GM19240 (cell line): Measurements from ENCODE around the gene SSPN.
"Not testable (repeated sequence)": the region's sequence is repeated elsewhere in the genome, so short reads cannot be mapped to it uniquely, and the experiment has no call there.

Experiments used
- DNase-seq: peaks from one replicate; pipeline ENCODE4 v3.0.0; 2011; ENCODE audit warnings: low spot score; ENCODE audit not compliant: insufficient read length

Gene SSPN

DNA sequence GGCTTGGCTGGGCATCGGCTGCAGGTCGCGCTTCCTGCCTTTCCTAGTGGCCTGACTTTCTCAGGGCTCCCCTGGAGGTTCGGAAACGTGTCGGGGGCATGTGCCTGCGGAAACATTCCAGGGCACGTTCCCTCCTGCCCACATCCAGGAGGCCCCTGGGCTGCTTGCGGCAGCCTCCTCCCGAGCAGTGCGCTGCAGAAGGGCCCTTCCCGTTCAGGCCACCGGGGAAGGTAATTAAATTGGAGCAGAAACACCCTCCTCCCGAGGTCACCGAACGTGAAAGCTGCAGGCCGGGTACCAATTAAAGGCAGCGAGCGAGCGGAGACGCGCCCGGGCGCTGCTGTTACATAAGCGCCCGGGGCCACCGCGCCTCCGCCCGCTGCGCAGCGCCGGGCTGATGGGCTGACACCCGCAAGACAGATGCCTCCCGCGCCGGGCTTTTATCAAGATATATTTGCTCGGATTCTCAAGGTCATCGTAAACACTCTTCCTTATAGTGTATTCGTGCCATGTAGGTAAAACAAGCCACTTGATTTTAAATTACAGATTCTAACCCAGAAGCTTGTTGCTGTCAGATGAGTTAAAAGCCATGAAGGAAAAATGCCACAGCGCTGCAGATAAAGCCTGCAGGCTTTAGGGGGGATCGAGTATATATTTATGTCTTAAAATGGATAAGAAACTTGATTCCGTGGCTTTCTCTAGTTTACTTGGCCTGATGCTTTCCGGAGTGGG is 31.4 kb downstream of the SSPN start:
- no peak for DNase-seq

DNA sequence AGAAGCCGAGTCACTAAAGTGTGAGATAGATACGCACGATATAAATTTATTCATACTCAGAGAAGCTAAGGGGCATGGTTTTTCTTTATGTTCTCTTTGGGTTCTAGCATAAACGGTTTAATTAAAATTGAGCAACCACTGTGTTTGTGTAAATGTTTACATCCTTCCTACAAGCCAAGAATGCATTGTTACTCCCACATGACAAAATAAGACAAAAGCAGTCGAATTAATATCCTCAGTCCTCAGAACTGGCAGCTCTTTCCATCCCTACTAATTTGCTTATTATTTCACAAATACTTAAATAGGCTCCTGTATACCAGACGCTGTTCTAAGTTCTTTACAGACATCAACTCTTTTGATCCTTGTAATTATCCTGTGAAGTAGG is 32.0 kb downstream of the SSPN start:
- DNase-seq: no peak

- DNase-seq: no peak
These were observed 34.5 kb downstream of the SSPN start for GRCh38 chr12:26229910-26230309.

DNA sequence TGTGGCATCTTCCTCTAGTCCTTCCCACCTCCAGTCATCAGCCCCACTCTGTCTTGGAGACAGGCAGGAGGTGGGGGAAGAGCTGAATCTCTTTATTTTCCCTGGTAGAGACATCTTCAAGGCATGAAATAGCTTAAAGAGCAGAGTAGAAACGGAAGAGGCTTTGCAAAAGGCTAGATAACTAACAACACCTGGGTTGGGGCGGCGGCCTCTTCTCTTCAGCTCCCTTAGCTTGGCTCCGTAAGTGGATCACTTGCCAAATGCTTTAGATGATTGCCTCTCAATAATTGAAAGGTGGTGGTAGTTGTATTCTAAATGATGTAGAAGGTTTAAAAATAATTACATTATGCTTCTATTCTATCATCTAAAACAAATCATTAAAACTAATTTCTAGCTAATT is 36.1 kb downstream of the SSPN start:
- DNase-seq: no peak

DNA sequence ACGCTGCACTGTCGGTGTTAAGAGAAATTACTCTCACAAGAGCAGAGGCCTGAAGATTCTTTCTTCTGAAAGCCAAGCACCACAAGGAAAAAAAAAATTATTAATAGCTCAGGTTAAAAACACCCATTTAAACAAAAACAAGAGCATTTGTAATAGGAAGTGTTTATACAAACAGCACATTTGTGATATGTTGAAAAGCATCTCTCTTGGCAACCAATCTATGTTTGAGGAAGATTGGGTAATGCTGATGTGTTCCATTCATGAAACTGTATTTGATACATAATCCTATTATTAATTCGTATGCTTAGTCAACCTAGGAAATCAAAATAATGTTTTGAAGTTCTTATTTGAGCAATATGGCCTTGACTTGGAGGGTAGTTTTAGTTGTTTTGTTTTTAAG is 36.5 kb downstream of the SSPN start:
- DNase-seq: no peak

- no peak for DNase-seq
These were observed 38.3 kb downstream of the SSPN start for GRCh38 chr12:26233631-26234030.

DNA sequence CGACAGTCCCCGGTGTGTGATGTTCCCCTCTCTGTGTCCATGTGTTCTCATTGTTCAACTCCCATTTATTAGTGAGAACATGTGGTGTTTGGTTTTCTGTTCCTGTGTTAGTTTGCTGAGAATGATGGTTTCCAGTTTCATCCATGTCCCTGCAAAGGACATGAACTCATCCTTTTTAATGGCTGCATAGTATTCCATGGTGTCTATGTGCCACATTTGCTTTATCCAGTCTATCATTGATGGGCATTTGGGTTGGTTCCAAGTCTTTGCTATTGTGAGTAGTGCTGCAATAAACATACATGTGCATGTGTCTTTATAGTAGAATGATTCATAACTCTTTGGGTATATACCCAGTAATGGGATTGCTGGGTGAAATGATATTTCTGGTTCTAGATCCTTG is 40.1 kb downstream of the SSPN start:
- not testable (repeated sequence) for DNase-seq

DNA sequence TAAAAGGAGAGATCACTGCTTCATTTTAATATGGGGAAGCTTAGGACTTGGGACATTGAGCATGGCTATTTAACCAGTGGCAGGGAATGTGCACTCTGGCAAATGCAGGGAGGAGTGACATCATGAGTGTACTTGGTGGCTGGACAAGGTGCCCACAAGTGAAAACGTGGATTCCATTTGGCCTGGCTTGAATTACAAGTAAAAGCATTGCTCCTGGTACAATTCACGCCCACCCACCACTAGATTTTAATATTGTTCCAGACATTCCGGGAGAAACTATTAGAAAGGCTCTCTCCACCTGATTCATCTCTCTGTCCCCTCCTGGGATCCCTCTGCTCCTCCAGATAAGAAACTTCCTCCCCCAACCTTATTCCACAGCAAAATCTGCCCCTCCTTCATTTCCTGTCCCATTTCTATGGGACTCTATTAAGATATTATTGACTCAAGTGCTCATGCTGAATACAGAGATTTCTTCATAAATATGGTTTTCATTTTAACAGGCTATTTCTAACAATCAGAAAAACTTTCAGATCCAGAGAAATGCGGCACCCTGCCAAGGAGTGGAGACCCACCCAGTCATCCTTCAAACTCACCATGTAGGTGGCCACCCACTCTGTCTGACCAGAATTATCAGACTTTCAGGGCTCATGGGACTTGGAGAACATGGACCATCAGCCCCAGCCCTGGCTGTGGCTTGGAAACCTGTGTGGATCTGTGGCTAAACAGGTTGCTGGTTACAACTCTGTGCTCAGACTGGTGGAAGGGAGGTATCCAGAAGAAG is 43.2 kb downstream of the SSPN start:
- no peak for DNase-seq

GRCh38 chr12:26239122-26239851 is 43.9 kb downstream of the SSPN start:
- DNase-seq: no peak

GRCh38 chr12:26239852-26240815 is 44.8 kb downstream of the SSPN start:
- DNase-seq: no peak

DNA sequence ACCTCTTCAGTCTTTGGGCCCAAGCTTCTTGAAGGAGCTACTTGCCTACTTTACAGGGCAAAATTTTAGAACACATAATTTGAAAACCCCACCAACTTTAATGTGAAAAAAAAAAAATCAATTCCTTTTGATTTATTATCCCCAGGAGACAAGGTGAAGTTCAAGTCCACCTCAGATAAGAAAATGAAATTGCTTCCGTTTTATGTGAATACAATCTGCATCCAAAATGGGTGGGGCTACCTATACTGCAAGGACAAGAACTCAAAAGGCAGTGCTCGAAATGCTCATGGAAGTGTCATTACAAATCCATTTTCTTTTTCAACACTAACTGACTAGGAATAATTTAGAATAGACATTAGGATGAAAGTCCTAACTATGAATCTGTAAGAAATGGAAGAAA is 45.7 kb downstream of the SSPN start:
- DNase-seq: no peak

- DNase-seq: no peak
These were observed 47.3 kb downstream of the SSPN start for GRCh38 chr12:26242683-26243082.

DNA sequence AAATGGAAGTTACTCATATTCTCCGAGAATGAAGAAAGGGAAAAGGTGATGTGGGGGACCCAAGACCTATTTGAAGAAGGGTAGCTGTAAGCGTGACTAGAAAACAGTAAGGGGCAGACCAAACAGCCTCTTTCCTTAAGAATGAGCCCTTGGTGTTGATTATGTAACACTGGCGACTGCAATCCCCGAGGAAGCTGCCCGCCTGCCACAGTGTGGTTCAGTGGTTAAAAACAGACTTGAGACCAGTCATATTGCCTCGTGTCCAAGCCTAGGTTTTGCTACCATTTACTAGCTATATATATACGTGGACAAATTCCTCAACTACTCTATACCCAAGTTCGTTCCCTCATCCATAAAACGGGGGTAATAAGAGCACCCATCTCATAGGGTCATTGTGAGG is 49.1 kb downstream of the SSPN start:
- no peak for DNase-seq

GRCh38 chr12:26245175-26245942 is 50.0 kb downstream of the SSPN start:
- no peak for DNase-seq

DNA sequence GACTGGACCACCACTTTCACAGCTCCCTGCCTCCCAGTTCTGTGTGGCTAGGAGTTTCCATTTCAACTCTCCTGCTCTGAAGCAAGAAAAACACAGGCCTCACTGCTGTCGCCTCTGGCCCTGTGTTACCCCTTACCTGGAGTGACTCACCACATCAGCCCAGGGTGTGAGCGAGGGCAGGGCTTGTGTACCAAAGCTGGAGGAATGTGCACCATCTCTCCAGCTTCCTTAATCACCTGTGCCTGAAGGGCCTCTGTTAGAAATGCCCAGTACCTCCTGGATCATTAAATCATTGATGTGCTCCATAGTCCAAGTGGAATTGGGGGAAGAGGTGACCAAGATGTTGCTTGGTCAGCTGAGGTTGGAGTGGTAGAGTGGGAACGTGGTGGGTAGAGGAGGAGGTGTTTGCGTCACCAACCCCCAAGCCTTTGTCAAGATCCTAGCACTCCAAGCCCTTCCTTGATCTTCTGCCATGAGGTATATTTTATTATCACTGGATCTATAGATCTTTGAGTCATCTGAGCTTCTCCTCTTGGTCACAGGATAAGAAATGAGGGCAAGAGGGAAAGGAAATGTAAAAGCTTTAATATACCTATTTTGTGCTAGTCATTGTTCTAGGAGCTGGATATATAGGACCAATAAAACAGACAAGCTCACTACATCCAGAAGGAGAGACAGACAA is 51.3 kb downstream of the SSPN start:
- DNase-seq: no peak

DNA sequence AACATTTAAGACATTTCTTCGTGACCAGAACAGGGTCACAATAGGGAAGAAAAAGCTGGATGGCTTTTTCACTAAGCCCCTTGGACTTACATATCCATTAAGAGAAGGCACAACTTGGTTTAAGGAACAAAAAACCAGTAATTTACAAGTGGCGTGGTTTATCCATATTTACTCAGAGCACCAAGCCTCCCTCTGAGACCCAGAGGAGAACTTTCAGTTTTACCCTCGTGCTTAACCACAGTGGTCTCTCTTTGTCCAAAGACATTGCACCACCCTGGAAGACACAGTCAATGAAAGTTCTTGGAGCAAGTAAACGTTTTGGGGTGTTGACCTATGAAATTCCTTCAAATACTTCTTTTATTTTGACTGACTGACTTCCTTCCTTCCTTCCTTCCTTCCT is 52.5 kb downstream of the SSPN start:
- DNase-seq: no peak

DNA sequence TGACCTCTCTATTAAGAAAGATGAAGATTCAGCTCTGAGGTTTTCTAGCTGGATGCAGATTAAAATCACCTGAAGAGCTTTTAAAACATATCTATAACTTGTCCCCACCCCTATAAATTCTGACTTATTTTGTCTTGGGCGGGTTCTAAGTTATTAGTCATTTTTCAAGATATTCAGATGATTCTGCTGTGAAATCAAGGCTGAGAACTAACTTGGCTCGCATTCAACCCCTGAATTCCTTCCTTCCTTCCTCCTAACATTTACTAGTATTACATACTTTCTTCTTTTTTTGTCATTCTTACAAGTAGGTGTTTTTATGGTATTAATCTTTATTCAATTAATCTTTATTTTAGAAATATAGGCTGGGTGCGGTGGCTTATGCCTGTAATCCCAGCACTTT is 55.4 kb downstream of the SSPN start:
- DNase-seq: no peak

GRCh38 chr12:26251600-26251999 is 56.2 kb downstream of the SSPN start:
- DNase-seq: no peak

- no peak for DNase-seq
These were observed 57.6 kb downstream of the SSPN start for GRCh38 chr12:26252946-26253345.
